K562 (cell line): Measurements from ENCODE around the gene FDX1. TPM values are rescaled to one million over a fixed set of nuclear protein-coding genes. Genes with fewer than 3 reads are reported as not detected.

ENCODE experiments used
- ATAC-seq: fragments of 200-7000 bp; cut with Tn5 transposase; 3 replicates; pipeline ENCODE4 v1.9.1; 2020; ENCODE audit warnings: moderate library complexity
- BruUV-seq: library from RNA; stranded (reverse); fragments of 400-500 nt; replicated peaks from 2 replicates; lab custom pipeline; 2021; lab: Mats Ljungman, UMichigan
- CTCF ChIA-PET: fragments of 300-600 bp; formaldehyde crosslinking; extraction: SDS; loops from one replicate; lab custom pipeline; 2021; ENCODE audit warnings: low intra/inter-chr PET ratio; lab: Yijun Ruan, JAX
- POLR2A ChIA-PET: fragments of 300-600, 350-650 bp; sonication (Branson Sonifier 250); formaldehyde crosslinking; extraction: SDS; loops from one replicate; lab custom pipeline; 2021; ENCODE audit warnings: antibody characterized with exemption, inconsistent platforms; lab: Yijun Ruan, JAX
- DNase-seq, 4 experiments: peaks; one replicate each; pipeline versions ENCODE4 v3.0.0 to v3.0.0-alpha.2; 2011 to 2018; ENCODE audit warnings: low spot score in 3 of 4, mixed read lengths in 3 of 4; ENCODE audit errors: extremely low read depth in 1 of 4
- FAIRE-seq: peaks from 2 replicates; lab custom pipeline; 2011; peaks lifted over from hg19 to GRCh38; lab: Jason Lieb, UNC
- H2AFZ ChIP-seq: 2 replicates; pipeline ENCODE4 v1.6.0; 2011; ENCODE audit warnings: low read depth, low read length, control low read depth, inconsistent platforms
- H3K27ac ChIP-seq: fragments of 200-600 bp; 3 replicates; pipeline ENCODE4 v1.8.0; 2011; ENCODE audit warnings: low read depth, mild to moderate bottlenecking, control low read depth, inconsistent platforms, low read length, moderate library complexity, mixed read lengths; ENCODE audit errors: extremely low read depth
- H3K27me3 ChIP-seq, 2 experiments: fragments of 300-600 bp in 1 of 2; 2 replicates in 1 of 2; 3 replicates in 1 of 2; pipeline versions ENCODE4 v1.6.0 to v1.8.0; 2011; ENCODE audit warnings: inconsistent platforms in 2 of 2, low read length in 2 of 2, mild to moderate bottlenecking in 1 of 2, mixed read lengths in 1 of 2, moderate library complexity in 1 of 2; ENCODE audit not compliant: control insufficient read depth in 2 of 2, insufficient read depth in 2 of 2
- H3K36me3 ChIP-seq: fragments of 300-600 bp; 3 replicates; pipeline ENCODE4 v1.8.0; 2011; ENCODE audit warnings: mild to moderate bottlenecking, low read length, inconsistent platforms; ENCODE audit not compliant: control insufficient read depth, insufficient read depth
- H3K4me1 ChIP-seq, 2 experiments: fragments of 200-600 bp in 1 of 2; replicated peaks in 1 of 2; 2 replicates in 1 of 2; 3 replicates in 1 of 2; pipeline versions ENCODE4 v1.5.1 to v1.8.0; 2011; ENCODE audit warnings: inconsistent platforms in 2 of 2, low read length in 2 of 2, mild to moderate bottlenecking in 1 of 2, mixed read lengths in 1 of 2, moderate library complexity in 1 of 2; ENCODE audit not compliant: control insufficient read depth in 2 of 2, insufficient read depth in 2 of 2
- H3K4me2 ChIP-seq: 2 replicates; pipeline ENCODE4 v1.6.1; 2011; ENCODE audit warnings: low read length, control low read depth, inconsistent platforms, mixed read lengths; ENCODE audit not compliant: insufficient read depth
- H3K4me3 ChIP-seq: fragments of 200-600 bp; sonication (generic), shearing (Covaris generic); 2 replicates; pipeline ENCODE4 v1.5.1; 2016; ENCODE audit warnings: control low read depth, inconsistent platforms
- H3K79me2 ChIP-seq: fragments of 200-600 bp; 3 replicates; pipeline ENCODE4 v1.8.0; 2011; ENCODE audit warnings: low read length, inconsistent platforms; ENCODE audit not compliant: control insufficient read depth, insufficient read depth
- H3K9ac ChIP-seq, 2 experiments: 2 replicates each; pipeline versions ENCODE4 v1.6.0 to v1.6.1; 2011; ENCODE audit warnings: low read depth in 2 of 2, low read length in 2 of 2, control low read depth in 1 of 2, inconsistent platforms in 1 of 2, mild to moderate bottlenecking in 1 of 2, mixed read lengths in 1 of 2; ENCODE audit not compliant: insufficient read depth in 1 of 2
- H3K9me1 ChIP-seq: one replicate; pipeline ENCODE4 v1.6.0; 2011; ENCODE audit warnings: inconsistent platforms, mild to moderate bottlenecking, low read length, moderate library complexity; ENCODE audit not compliant: control insufficient read depth, insufficient read depth
- H3K9me3 ChIP-seq: replicated peaks from 2 replicates; pipeline ENCODE4 v1.5.1; 2011; ENCODE audit warnings: low read depth, low read length, inconsistent platforms; ENCODE audit not compliant: control insufficient read depth, insufficient read depth
- H4K20me1 ChIP-seq: replicated peaks from 2 replicates; pipeline ENCODE4 v1.6.1; 2011; ENCODE audit warnings: low read length, inconsistent platforms, mixed read lengths; ENCODE audit not compliant: control insufficient read depth, insufficient read depth
- ARID1B ChIP-seq: fragments of 450-650 bp; IDR thresholded peaks from 2 replicates; pipeline ENCODE4 v1.6.1; 2016; ENCODE audit warnings: antibody characterized with exemption, mild to moderate bottlenecking, inconsistent platforms
- BDP1 ChIP-seq: IDR thresholded peaks from 3 replicates; pipeline ENCODE4 v1.6.1; 2011; ENCODE audit not compliant: insufficient read length, insufficient read depth
- DEAF1 ChIP-seq: fragments of 450-650 bp; formaldehyde crosslinking; IDR thresholded peaks from 2 replicates; pipeline ENCODE4 v1.4.0; 2020; ENCODE audit warnings: mild to moderate bottlenecking, moderate library complexity
- FIP1L1 ChIP-seq: fragments of 200-400 bp; formaldehyde crosslinking; IDR thresholded peaks from 2 replicates; pipeline ENCODE4 v1.6.1; 2018; ENCODE audit warnings: mild to moderate bottlenecking, low read depth, low read length; ENCODE audit not compliant: poor library complexity, severe bottlenecking
- GTF2A2 ChIP-seq: IDR thresholded peaks from 2 replicates; pipeline ENCODE4 v1.6.1; 2016; ENCODE audit warnings: mild to moderate bottlenecking, missing genetic modification characterization, missing compliant biosample characterization
- HNRNPH1 ChIP-seq: fragments of 200-400 bp; formaldehyde crosslinking; optimal IDR thresholded peaks from 2 replicates; pipeline ENCODE3; 2017; ENCODE audit warnings: low read depth, mild to moderate bottlenecking, low read length, moderate library complexity
- JUND ChIP-seq, 2 experiments: IDR thresholded peaks; 2 replicates in 1 of 2; 3 replicates in 1 of 2; pipeline ENCODE4 v1.6.1; 2011; ENCODE audit warnings: borderline replicate concordance in 2 of 2, low read depth in 2 of 2, low read length in 2 of 2, improper control_type of control experiment in 1 of 2, missing biosample characterization in 1 of 2, missing genetic modification characterization in 1 of 2, missing genetic modification reagents in 1 of 2
- NFE2L1 ChIP-seq: fragments of 450-650 bp; IDR thresholded peaks from 2 replicates; pipeline ENCODE4 v1.6.1; 2016; ENCODE audit warnings: missing genetic modification characterization, low read depth, mild to moderate bottlenecking, missing compliant biosample characterization, moderate library complexity, borderline replicate concordance
- TEAD4 ChIP-seq, 2 experiments: sonication (generic) in 1 of 2; formaldehyde crosslinking in 1 of 2; IDR thresholded peaks; 2 replicates each; pipeline versions ENCODE4 v1.6.1 to v1.8.0; 2012 to 2022; ENCODE audit warnings: borderline replicate concordance in 1 of 2, inconsistent platforms in 1 of 2, low read length in 1 of 2, mild to moderate bottlenecking in 1 of 2, missing genetic modification reagents in 1 of 2
- THRAP3 ChIP-seq: fragments of 450-650 bp; IDR thresholded peaks from 2 replicates; pipeline ENCODE4 v1.6.1; 2016; ENCODE audit warnings: mild to moderate bottlenecking, inconsistent platforms, borderline replicate concordance
- TSHZ1 ChIP-seq: fragments of 250-450 bp; sonication (Bioruptor Pico); IDR thresholded peaks from 2 replicates; pipeline ENCODE4 v1.4.0; 2020; ENCODE audit warnings: mild to moderate bottlenecking, moderate library complexity
- ZBTB12 ChIP-seq: fragments of 250-450 bp; sonication (Bioruptor Pico); IDR thresholded peaks from 2 replicates; pipeline ENCODE4 v1.4.0; 2020
- ZBTB17 ChIP-seq: fragments of 450-650 bp; formaldehyde crosslinking; IDR thresholded peaks from 2 replicates; pipeline ENCODE4 v1.4.0; 2020; ENCODE audit warnings: mild to moderate bottlenecking
- ZFPM2 ChIP-seq: fragments of 250-450 bp; sonication (Bioruptor Pico); IDR thresholded peaks from 2 replicates; pipeline ENCODE4 v1.5.1; 2022; ENCODE audit warnings: mild to moderate bottlenecking
- WGBS: fragments of 100-300 bp; shearing (Covaris generic); methylation state at CpG from one replicate; pipeline ENCODE4 v1.1.6; 2016; ENCODE audit warnings: low coverage, mixed read lengths; ENCODE audit not compliant: insufficient coverage; ENCODE audit errors: missing lambda C conversion rate; 5-methylcytosine and 5-hydroxymethylcytosine counted together
- in situ Hi-C: fragments of 300-500 bp; cut with MboI; formaldehyde crosslinking; loops from 4 replicates; pipeline ENCODE4 v1.15.0; 2018; ENCODE audit warnings: inconsistent platforms, mixed read lengths
- intact Hi-C: fragments of 100-400 bp; cut with micrococcal nuclease; formaldehyde crosslinking; loops from 2 replicates; pipeline ENCODE4 v1.14.2; 2022
- polyA plus RNA-seq, 8 experiments: library from polyadenylated mRNA; depleted of rRNA in 4 of 8; stranded (reverse) in 5 of 8; unstranded in 3 of 8; fragments of >200 nt; fragmentation: Nextera tagmentation in 2 of 8; fragmentation: Illumina TruSeq in 1 of 8; extraction: Ambion mirVana in 2 of 8; extraction: Trizol in 1 of 8; gene quantifications; 2 replicates each; pipeline versions ENCODE4 v1.2.1 to v1.2.3, GENCODE V29; 2011 to 2014; ENCODE audit warnings: inconsistent platforms in 1 of 8, missing spikeins in 1 of 8
- total RNA-seq, 7 experiments: library from RNA; depleted of rRNA in 6 of 7; stranded (reverse); fragments of >200 nt in 6 of 7; fragmentation: Illumina TruSeq in 2 of 7; extraction: Trizol in 2 of 7; gene quantifications; 2 replicates each; pipeline versions ENCODE4 v1.2.1 to v1.2.3, GENCODE V29; 2011 to 2021; ENCODE audit warnings: low replicate concordance in 1 of 7

FDX1 gene
- total and polyA plus RNA-seq, 9 of the 15 experiments (the other 6 are each of a cell fraction or from before 2014, with no cell fraction given) = 6.4 to 14.3 (median 11.4) TPM

- peaks cover 8% of the 10 kb centered on the region for H3K79me2 ChIP-seq
- POLR2A ChIA-PET = interaction anchor here (0.7 to 0.9 kb wide), 2 partner anchors 13 to 49 kb away, joined by 3 to 4 read pairs; no protein-coding TSS in a partner anchor
- H3K4me1 ChIP-seq = peaks cover 2 to 11% of the 10 kb centered on the region in 2 experiments; a peak in 3 of 5 replicates
- no peak overlapping the region for H3K4me3 ChIP-seq
- no peak overlapping the region for H3K9ac ChIP-seq
- no peaks in the 10 kb centered on the region for H3K9me1 ChIP-seq
- intact Hi-C loops (no loop called here), in situ Hi-C loops (no loop called here)
- CTCF ChIA-PET = no interaction called here
- BruUV-seq = no TSS peak
- DNase-seq (peak; percentile 18 to 58 (median 27)), FAIRE-seq (peak; percentile 23), ATAC-seq (no peak)
- no peaks in the 10 kb centered on the region for H4K20me1 ChIP-seq
- H3K27me3 ChIP-seq = no peaks in the 10 kb centered on the region
- no peak overlapping the region for H2AFZ ChIP-seq
- H3K4me2 ChIP-seq = no peak overlapping the region
- H3K9me3 ChIP-seq = 0 out of 2 replicates have a peak, but pooled peaks cover 3% of the 10 kb centered on the region
- WGBS = 47% methylated on average over 9 of the region's 9 CpGs
- no peaks in the 10 kb centered on the region for H3K36me3 ChIP-seq
- H3K27ac ChIP-seq = no peak overlapping the region
- TF ChIP-seq NFE2L1 (tag) = no peak
- no peak for TF ChIP-seq FIP1L1
- no peak for TF ChIP-seq ZBTB12 (CRISPR knock-in tag)
- no peak for TF ChIP-seq HNRNPH1
- TF ChIP-seq BDP1 = no peak
- TF ChIP-seq TSHZ1 (CRISPR knock-in tag) = no peak
- TF ChIP-seq TEAD4 (IDR thresholded peaks at IDR 0.05; ENCODE audit: low read length) = peak; percentile 34; the same call in 1 of the 2 replicates
- TF ChIP-seq TEAD4 (CRISPR knock-in tag; IDR thresholded peaks at IDR 0.05; ENCODE audit: borderline replicate concordance) = no peak
- no peak for TF ChIP-seq DEAF1 (CRISPR knock-in tag)
- peak; percentile 38; the same call in 1 of the 2 replicates for TF ChIP-seq JUND (IDR thresholded peaks at IDR 0.05; ENCODE audit: borderline replicate concordance, low read depth, low read length)
- peak; percentile 66; the same call in 2 of the 3 replicates for TF ChIP-seq JUND (tag; IDR thresholded peaks at IDR 0.05; ENCODE audit: borderline replicate concordance, low read depth, low read length)
- TF ChIP-seq ARID1B = peak; percentile 36; the same call in 1 of the 2 replicates
- no peak for TF ChIP-seq ZBTB17
- no peak for TF ChIP-seq THRAP3
- TF ChIP-seq ZFPM2 (CRISPR knock-in tag) = no peak
- TF ChIP-seq GTF2A2 (tag) = no peak
Measured at GRCh38 chr11:110425751-110426545, 3.8 kb upstream of the FDX1 start.
